ENCODE data around the gene RNF11. TPM values are rescaled to one million over a fixed set of nuclear protein-coding genes. Genes with fewer than 3 reads are reported as not detected.

RNF11 gene
- total RNA-seq, 1 donor from 2014 or later: 120 TPM

GRCh38 chr1:51320967-51321923 lies 85.2 kb downstream of the RNF11 start:
- DNase-seq (ENCODE audit: missing footprints): no peak
- ATAC-seq: no peak
- intact Hi-C loops (cut with DNase I): no loop called here

- ATAC-seq: no peak
- no peak for DNase-seq (ENCODE audit: missing footprints)
- intact Hi-C loops (cut with DNase I): no loop called here
These were observed 85.8 kb downstream of the RNF11 start for GRCh38 chr1:51321924-51322280.

GRCh38 chr1:51322417-51323101 lies 86.5 kb downstream of the RNF11 start:
- no peak for ATAC-seq
- intact Hi-C loops (cut with DNase I): no loop called here
- DNase-seq (ENCODE audit: missing footprints): no peak

Other genes with a start within 250 kb of the RNF11 start
- gene C1orf185, start 134.0 kb upstream of the RNF11 start, total RNA-seq: not detected
- gene TTC39A, start 94.3 kb downstream of the RNF11 start, total RNA-seq: 22.7 TPM